LNCAP (cell line): Measurements from ENCODE around the gene FUT9.

Experiments
- TF ChIP-seq, protein P1 (sequence below): fragments of 450-650 bp; IDR thresholded peaks from 2 replicates; pipeline ENCODE4 v1.5.1; 2017; ENCODE audit warnings: mild to moderate bottlenecking

The FUT9 gene

DNA sequence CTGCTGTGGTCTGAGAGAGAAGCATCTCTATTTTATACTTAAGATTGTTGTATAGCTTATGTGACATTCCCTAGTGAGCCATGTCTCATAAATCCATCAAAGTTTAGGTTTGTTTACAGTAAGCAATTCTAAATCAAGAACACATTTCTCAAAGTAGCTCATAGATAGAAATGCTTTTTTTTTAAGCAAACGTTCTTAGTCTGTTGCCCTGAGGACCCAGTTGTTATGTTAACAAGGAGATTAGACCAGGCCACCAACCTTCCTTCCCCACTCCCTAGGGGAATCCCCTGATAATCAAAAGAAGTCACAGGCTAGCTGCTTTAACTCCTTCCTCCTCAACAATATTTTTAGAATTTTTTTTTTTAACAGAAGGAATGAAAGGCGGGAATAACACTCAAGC, 169.0 kb downstream of the FUT9 start:
- TF ChIP-seq, protein P1, sequence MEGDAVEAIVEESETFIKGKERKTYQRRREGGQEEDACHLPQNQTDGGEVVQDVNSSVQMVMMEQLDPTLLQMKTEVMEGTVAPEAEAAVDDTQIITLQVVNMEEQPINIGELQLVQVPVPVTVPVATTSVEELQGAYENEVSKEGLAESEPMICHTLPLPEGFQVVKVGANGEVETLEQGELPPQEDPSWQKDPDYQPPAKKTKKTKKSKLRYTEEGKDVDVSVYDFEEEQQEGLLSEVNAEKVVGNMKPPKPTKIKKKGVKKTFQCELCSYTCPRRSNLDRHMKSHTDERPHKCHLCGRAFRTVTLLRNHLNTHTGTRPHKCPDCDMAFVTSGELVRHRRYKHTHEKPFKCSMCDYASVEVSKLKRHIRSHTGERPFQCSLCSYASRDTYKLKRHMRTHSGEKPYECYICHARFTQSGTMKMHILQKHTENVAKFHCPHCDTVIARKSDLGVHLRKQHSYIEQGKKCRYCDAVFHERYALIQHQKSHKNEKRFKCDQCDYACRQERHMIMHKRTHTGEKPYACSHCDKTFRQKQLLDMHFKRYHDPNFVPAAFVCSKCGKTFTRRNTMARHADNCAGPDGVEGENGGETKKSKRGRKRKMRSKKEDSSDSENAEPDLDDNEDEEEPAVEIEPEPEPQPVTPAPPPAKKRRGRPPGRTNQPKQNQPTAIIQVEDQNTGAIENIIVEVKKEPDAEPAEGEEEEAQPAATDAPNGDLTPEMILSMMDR, result no peak

DNA sequence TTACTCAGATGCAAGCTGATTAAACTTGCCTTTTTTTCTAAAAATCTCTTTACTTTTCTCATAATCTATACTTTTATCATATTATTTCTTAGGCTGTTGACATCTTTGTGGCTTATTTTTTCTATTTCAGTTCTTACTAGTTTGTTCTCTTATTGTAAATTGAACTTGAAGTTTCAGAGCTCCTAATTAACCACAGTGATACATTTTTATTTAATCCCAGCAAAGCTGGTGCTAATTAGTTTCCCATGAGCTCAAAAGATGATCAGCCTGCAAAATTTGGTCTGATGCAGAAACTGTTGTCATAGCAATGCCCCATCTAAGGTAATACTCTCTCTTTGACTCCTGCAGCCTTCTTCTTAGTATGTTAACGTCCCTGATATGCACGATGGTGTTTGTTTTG, 170.3 kb downstream of the FUT9 start:
- TF ChIP-seq, protein P1, result no peak

DNA sequence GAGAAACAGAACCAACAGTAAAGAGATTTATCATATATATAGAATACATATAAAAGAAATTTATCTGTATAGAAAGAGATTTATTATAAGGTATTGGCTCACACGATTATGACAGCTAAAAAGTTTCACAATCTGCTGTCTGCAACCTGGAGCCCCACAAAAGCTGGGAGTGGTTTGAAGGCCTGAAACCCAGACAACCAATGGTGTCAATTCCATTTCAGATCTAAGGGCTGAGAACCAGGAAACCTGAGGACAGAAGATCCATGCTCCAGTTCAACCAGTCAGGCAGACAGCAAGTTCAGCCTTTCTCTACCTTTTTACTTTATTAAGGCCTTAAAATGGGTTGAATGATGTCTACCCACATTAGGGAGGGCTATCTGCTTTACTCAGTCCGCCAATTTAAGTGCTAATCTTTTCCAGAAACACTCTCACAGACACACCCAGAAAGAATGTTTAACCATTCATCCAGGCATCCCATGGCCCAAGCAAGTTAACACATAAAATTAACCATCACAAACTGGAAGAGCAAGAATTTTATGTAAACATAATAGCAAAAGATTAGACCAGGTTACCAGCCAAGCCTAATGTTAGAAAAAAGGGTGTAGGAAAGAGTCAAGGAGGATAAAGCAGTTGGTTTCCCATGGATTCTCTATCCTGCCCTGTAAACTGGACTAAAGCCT, 170.9 kb downstream of the FUT9 start:
- TF ChIP-seq, protein P1, result no peak

DNA sequence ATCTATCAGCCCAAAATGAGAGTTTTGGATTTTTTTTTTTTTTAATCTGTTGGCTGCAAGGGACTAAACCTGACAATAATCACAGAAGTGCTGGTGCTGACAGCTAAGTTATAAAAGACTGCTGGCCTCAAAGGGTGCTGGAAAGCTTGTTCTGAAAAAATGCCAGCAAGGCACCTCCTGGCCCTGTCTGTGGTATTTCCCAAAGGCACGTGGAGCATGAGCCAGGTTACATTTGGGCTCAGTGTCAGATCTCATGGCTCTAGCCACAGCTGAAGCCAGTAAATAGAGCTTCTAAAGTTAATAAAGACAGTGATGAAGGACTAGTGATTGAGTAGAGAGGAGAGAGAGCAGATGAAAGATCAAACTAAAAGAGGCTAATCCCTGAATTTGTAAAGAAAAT, 178.9 kb downstream of the FUT9 start:
- TF ChIP-seq, protein P1, result no peak

DNA sequence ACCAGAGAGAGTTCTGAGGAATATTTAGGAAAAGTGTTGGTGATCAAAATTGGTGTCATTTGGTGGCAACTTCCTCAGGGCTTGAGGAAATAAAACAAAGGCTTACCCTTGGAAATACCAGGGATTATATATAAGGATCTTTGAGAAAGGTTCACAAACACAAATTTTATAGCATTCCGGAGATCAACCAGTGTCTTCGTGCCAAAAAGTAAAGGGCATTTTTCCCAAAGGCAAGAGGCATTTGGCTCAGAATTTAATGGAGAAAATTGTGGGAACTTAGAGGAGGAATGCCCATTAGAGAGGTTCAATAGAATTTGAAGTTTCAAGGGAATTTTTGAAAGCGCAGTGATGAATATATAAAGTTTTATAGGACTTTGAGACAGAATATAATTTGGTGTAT, 179.5 kb downstream of the FUT9 start:
- TF ChIP-seq, protein P1, result no peak

DNA sequence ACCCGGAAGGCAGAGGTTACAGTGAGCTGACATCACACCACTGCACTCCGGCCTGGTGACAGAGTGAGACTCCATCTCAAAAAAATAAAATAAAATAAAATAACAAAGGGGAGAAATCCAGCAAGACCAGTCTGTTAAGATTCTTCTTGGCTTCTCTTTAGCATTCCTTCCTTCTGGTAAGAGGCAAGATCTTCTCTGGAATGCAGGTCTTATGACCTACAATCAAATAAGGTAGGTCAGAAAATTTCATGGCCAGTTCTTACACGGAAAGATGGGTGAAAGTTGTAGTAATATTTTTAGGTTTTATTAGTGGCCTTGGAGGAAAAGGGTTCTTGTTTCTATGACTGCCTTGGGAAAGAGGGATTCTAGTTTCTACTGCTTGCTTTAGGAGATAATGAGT, 180.9 kb downstream of the FUT9 start:
- TF ChIP-seq, protein P1, result no peak

DNA sequence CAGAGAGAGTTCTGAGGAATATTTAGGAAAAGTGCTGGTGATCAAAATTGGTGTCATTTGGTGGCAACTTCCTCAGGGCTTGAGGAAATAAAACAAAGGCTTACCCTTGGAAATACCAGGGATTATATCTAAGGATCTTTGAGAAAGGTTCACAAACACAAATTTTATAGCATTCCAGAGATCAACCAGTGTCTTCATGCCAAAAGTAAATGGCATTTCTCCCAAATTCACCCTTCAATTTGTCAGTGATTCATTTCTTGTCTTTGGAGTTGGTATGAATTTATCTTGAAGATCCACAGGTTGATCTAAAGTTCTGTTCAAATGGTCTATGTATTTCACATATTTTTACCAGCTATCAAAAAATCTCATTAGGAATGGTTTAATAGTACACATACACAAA, 181.5 kb downstream of the FUT9 start:
- TF ChIP-seq, protein P1, result no peak

DNA sequence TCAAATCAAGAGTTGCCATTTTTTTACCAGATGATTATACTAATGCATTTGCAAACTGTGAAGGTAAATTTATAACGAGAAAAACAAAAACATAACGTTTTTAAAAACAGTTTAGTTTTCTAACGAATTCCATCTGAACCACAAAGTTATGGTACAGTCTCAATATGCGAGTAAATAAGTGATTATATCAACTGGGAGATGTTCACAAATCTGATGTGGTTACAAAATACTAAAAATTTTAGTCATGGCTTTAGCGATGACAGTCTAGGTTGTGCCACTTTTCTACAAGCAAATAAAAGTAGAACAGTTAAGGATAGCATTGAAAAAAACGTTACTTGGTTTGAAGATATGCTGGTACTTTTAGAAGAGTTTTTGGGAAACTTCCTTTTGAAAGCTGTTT, 186.8 kb downstream of the FUT9 start:
- TF ChIP-seq, protein P1, result no peak
